HG03159 (cell line): ENCODE measurements around the gene HYI.

ENCODE experiments used
- ATAC-seq: cut with Tn5 transposase; IDR thresholded peaks from one replicate; pipeline ENCODE4 v1.9.1; 2021; ENCODE audit warnings: mild to moderate bottlenecking, moderate library complexity; ENCODE audit not compliant: unreplicated experiment

Gene HYI

DNA sequence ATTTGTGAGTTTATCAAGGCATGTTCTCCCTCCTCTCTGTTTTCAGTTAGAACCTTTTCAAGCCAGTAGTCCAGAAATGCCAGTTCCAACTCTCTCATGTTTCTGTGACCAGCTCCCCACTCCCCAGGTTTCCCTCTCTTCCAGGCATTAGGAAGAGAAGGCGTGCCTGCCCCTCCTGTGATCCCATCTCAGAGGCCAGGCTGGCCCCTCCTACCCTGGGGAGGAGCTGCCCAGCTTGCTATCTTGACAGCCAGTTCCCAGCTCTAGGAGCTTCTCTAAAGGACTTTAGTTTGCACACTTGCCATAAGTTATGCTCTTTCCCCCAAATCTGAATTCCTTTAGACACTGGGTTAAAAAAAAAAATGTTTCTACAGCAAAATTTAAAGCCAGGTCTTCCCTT lies 8.9 kb downstream of the HYI start:
- ATAC-seq = no peak

DNA sequence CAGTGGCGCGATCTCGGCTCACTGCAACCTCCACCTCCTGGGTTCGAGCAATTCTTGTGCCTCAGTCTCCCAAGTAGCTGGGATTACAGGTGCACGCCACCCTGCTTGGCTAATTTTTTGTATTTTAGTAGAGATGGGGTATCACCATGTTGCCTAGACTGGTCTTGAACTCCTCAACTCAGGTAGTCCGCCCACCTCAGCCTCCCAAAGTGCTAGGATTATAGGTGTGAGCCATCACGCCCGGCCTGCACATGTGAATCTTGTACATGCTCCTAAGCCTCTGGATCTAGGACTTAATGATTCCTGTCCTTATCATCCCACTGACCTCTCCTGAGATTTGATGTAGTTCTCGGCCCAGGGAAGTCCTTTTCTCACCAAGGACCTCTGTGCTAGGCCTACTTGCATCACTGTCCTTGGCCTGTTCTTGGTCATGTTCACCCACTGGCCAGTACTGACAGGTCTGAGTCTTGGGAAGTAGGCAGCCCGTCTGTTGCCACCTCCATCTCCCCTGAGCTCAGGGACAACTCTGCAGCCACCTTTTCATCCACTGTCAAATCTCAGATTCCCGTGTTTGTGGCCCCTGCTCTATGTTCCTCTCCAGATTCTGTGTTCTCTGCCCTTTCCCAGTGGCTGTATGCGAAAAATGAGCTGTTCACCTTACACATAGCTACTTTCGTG lies 9.4 kb downstream of the HYI start:
- ATAC-seq = no peak

DNA sequence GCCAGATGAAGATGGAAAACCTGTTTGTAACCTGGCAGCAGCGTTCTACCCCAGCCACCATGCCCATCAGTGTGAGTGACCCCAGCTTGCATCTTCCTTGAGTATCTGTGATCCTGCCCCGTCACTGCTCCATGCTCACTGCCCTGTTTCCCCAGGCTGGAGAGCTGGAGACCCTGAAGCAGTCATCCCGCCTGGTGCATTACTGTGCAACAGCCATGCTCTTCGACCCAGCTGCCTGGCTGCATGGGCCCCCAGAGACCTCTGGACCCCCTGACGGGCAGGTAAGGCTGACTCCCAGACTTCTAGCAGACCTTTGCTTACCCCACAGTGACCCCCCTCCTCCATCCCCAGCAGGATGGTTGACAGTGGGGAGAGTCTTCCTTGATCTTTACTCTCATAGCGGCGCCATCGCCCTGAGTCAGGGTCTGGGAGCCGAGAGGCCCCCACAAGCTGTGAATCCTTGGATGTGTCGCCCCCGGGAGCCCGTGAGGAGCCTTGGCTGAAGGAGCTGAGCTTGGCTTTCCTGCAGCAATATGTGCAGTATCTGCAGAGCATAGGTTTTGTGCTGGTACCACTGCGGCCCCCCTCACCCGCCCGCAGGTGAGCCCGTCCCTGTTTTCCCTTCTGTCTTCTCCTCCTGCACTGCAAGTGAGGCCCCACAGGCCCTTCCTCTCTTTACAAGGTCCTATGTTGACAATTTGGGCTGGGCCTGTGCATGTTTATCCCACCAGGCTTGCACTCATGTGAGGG lies 10.4 kb downstream of the HYI start:
- no peak for ATAC-seq

DNA sequence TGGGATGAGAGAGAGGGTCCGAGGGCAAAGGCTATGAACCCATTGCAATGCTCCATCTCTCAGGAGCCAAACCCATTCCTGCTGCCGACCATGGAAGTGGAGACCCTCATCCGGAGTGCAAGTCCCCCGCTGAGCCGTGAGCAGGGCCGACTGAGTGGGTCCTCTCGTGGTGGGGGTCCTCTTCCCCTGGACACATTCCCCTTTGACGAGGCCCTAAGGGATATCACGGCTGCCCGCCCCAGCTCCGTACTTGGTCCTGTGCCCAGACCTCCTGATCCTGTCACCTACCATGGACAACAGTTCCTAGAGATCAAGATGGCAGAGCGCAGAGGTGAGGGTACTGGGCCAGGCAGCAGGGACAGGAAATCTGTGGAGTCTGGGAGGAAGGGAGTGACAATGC lies 11.0 kb downstream of the HYI start:
- no peak for ATAC-seq

DNA sequence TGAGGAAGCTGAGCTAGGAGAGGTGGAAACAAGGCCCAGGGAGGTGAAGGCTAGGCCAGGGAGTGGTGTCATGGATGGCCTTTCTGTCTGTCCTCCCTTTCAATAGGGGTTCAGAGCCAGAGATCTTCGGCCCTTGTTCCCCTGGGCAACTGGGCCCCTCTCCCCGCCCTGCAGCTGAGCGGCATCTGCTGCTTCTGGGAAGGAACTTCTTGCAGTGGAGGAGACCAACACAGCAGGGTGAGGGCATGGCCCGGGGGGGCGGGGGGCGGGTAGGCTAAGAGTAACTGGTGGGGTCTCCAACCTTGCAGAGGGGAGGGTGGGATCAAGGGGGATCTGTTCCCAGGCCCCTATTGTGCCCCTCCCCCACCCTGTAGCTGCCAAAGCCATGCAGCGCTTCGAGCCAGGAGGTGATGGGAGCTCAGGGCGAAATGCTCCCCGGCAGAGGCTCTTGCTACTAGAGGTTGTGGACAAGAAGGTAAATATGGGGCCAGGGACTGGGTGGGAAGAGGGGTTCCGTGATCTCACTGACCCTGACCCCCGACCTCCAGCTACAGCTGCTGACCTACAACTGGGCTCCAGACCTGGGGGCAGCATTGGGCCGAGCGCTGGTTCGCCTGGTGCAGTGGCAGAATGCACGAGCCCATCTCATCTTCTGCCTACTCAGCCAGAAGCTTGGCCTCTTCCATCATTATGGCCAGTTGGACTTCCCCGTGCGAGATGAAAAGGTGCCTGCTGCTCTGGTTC lies 11.7 kb downstream of the HYI start:
- ATAC-seq = no peak

DNA sequence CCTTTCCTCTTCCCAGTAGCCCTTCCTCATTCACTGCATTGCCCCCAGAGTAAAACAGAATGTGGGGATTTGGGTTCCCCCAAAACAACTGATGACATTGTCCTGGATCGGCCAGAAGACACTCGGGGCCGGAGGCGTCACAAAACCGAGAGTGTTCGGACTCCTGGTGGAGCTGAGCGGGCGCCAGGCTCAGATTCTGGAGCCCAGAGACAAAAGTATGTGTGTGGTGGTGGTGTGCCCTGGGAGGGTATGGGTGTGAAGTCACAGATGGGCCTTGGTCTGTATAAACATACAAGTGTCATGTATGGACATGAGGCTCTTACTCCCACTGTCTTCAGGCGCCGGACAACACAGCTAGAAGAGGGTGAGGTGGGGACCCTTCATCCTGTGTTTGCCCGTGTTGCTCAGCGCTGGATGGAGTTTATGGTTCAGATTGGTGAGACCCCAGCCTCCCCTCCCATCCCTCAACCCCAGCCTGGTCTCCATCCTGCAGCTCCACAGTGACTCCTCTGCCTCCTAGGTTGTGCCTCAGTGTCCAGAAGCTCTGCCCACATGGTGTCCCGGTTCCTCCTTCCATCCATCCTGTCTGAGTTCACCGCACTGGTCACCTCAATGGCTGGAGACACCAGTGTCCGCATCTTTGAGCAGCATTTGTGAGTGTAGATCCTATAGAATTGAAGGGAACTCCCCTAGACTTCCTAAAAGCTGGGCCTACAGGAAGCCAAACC lies 12.4 kb downstream of the HYI start:
- ATAC-seq = no peak

DNA sequence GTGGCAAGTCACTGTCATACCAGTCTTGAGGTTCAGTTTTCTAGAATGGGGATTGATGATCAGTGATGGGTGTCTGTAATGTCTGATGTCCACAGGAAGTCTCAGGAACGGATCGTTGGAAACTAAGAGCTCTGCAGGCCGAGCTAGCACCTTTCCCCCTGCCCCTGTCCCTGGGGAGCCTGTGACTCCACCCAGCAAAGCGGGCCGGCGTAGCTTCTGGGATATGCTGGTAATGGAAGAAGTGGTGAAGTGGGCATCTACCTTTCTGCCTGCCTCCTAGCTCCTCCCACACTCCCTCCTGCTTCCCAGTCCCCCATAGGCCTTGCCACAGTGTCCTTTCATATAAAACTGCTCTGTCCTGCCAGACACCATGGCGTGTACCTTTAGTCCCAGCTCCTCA lies 13.4 kb downstream of the HYI start:
- ATAC-seq = no peak

- ATAC-seq = no peak
Observed at GRCh38 chr1:43439781-43440180, 13.9 kb downstream of the HYI start.

GRCh38 chr1:43438953-43439581 lies 14.7 kb downstream of the HYI start:
- ATAC-seq = no peak

GRCh38 chr1:43438576-43438952 lies 15.2 kb downstream of the HYI start:
- no peak for ATAC-seq

- no peak for ATAC-seq
Observed at GRCh38 chr1:43438006-43438405, 15.7 kb downstream of the HYI start.

DNA sequence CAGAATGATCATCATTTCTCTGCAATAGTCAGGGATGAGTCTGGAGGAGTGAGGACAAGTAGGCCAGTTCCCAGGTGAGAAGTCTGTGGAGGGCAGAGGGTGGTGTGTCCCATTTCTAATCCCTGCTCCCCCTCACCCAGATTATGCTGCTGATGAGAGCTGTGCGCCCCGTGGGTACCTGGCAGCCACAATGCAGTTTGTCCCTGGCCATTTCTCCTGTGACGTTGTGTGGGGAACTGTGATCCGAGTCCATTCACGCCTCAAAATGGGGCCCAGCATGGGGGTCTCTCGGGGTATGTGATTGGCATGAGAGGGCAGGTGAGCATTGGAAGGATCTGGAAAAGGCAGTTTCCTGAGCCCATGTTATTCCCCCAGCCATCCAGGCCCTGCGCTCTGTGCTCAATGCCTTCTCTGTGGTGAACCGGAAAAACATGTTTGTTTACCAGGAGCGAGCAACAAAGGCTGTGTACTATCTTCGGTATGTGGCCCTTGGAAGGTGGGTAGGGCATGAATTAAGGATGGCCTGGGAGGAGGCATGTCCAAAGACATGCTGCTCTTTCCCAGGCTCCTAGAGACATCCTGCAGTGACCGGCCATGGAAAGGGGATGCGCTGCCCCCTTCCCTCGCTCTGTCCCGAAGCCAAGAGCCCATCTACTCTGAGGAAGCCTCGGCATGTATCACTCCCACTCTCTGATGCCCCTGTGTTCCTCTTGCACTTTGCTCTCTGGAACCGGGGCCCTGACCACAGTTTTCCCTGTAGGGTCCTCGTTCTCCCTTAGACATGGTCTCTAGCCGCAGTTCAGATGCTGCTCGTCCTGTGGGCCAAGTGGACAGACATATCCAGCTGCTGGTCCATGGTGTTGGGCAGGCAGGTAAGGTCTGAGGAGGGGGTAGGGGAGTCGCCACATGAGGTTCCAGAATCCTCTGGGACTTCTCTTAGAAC lies 16.4 kb downstream of the HYI start:
- no peak for ATAC-seq

- ATAC-seq = no peak
Observed at GRCh38 chr1:43436371-43436770, 17.4 kb downstream of the HYI start.

GRCh38 chr1:43435146-43436145 lies 18.3 kb downstream of the HYI start:
- ATAC-seq = no peak

GRCh38 chr1:43434256-43434655 lies 19.5 kb downstream of the HYI start:
- no peak for ATAC-seq

DNA sequence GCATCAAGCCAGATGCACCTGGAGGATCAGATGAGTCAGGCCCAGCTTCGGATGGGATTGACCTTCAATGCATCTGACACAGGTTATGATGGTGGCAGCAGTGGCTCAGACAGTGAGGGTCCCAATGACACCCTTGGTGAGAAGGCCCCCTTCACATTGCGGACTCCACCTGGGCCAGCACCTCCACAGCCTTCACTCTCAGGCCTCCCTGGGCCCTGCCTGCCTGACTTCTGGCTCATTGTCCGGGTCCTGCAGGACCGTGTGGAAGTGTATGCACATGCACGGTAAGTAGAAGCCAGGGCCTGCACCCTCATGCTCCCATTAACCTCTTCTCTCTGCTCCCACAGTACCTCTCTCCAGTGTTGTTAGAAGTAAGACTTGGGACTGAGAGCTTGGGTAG lies 20.8 kb downstream of the HYI start:
- ATAC-seq = no peak

- ATAC-seq = no peak
Observed at GRCh38 chr1:43432171-43432860, 21.4 kb downstream of the HYI start.

DNA sequence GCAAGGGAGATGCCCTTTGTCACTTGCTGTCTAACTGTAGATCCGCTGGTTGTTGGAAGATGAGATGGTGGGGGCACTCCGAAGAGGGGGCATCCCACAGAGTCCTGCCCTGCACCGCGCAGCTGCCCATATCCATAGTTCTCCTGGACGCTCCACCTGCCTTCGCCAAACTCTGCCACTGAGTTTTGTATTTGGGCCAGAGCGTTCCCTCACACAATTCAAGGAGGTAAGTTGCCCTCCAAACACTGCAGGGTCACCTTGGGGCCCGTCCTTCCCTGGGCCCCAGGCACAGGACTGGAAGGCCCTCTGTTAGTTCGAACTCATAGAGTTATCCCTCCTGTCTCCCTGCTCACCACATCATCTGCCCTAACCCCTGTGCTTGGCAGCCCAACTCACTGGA lies 22.1 kb downstream of the HYI start:
- ATAC-seq = no peak
